ENCODE data around the gene MOAP1. TPM values are rescaled to one million over a fixed set of nuclear protein-coding genes. Genes with fewer than 3 reads are reported as not detected.

The MOAP1 gene
- total and polyA plus RNA-seq, 4 donors = 22.3 to 48.6 (median 31.2) TPM

- WGBS, 2 donors = 91 to 96% methylated on average over 1 of the region's 1 CpG
- H3K27ac ChIP-seq (ENCODE audit: low read depth in 1 of 2, low read length in 1 of 2) = no peak overlapping the region
- no peak for ATAC-seq (ENCODE audit: insufficient read depth, low FRiP score)
These were observed 10.8 kb upstream of the MOAP1 start for GRCh38 chr14:93195316-93195999.

DNA sequence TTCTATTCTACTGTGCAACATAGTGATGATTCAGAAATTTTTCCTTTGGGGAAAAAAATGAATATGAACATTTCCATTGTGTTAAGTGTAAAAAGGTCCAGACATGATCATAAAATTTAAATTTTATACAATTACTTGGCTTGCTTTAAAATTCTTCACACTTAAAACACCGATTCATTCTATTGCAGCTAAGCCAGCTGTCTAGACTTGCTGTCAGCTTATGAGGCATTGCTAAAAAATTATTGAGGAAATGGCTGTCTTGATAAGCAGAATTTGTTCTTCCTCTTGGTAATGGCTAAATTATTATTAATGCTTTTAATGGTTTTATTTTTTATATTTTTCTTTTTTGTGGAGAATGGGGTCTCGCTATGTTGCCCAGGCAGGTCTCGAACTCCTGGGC, 2.3 kb upstream of the MOAP1 start:
- Histone ChIP-seq H3K9me3 (ENCODE audit: control insufficient read depth in 4 of 4, insufficient read depth in 3 of 4, low read length in 3 of 4) (no peaks in the 10 kb centered on the region), H3K27ac (ENCODE audit: low read depth in 1 of 2, low read length in 1 of 2) (no peak overlapping the region), H3K36me3 (ENCODE audit: control insufficient read depth in 4 of 4, insufficient read depth in 4 of 4, low read length in 4 of 4) (peaks cover 3 to 17% (median 5%) of the 10 kb centered on the region in 4 donors), H3K4me1 (ENCODE audit: control insufficient read depth in 5 of 5, insufficient read depth in 5 of 5, low read length in 5 of 5) (peaks cover 3 to 17% (median 9%) of the 10 kb centered on the region in 5 donors), H3K9ac (ENCODE audit: insufficient read depth in 1 of 2, low read length in 2 of 2) (no peak overlapping the region), H3K27me3 (ENCODE audit: control insufficient read depth in 3 of 3, insufficient read depth in 3 of 3, low read length in 2 of 3) (no peaks in the 10 kb centered on the region), H3K4me3 (no peak overlapping the region)
- DNase-seq (no peak), ATAC-seq (ENCODE audit: insufficient read depth, low FRiP score) (no peak)
- no peak for TF ChIP-seq CTCF (IDR thresholded peaks at IDR 0.05; ENCODE audit: control extremely low read depth, extremely low read depth)
- WGBS, 2 donors = 94% methylated on average over 3 of the region's 3 CpGs

More at GRCh38 chr14:93195316-93195999, 10.8 kb upstream of the MOAP1 start:
- Histone ChIP-seq H3K9me3 (ENCODE audit: control insufficient read depth in 4 of 4, insufficient read depth in 3 of 4, low read length in 3 of 4) (no peaks in the 10 kb centered on the region), H3K4me1 (ENCODE audit: control insufficient read depth in 5 of 5, insufficient read depth in 5 of 5, low read length in 5 of 5) (no peaks in the 10 kb centered on the region), H3K4me3 (no peak overlapping the region), H3K27me3 (ENCODE audit: control insufficient read depth in 3 of 3, insufficient read depth in 3 of 3, low read length in 2 of 3) (no peaks in the 10 kb centered on the region), H3K9ac (ENCODE audit: insufficient read depth in 1 of 2, low read length in 2 of 2) (no peak overlapping the region), H3K36me3 (ENCODE audit: control insufficient read depth in 4 of 4, insufficient read depth in 4 of 4, low read length in 4 of 4) (peaks cover 0 to 5% (median 2%) of the 10 kb centered on the region in 4 donors)
- no peak for DNase-seq
- no peak for TF ChIP-seq CTCF (IDR thresholded peaks at IDR 0.05; ENCODE audit: control extremely low read depth, extremely low read depth)

DNA sequence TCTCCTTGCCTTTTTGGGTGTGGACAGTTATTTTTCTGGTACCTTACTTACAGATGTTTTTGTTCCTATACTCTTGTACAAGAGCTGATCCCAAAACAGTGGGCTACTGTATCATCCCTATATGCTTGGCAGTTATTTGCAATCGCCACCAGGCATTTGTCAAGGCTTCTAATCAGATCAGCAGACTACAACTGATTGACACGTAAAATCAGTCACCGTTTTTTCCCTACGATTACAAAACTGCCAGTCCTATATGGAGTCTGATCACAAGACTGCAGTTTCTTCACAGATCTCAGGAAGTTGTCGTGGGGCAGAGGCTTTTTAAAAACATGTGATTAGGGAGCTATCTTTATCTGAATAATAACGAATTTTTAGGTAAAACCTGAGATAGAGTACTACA, 1.8 kb upstream of the MOAP1 start:
- peaks cover 4 to 14% (median 6%) of the 10 kb centered on the region in 4 donors for H3K36me3 ChIP-seq (ENCODE audit: control insufficient read depth in 4 of 4, insufficient read depth in 4 of 4, low read length in 4 of 4)
- H3K27ac ChIP-seq (ENCODE audit: low read depth in 1 of 2, low read length in 1 of 2) = peak overlapping the region; percentile 37 to 47
- DNase-seq (no peak), ATAC-seq (ENCODE audit: insufficient read depth, low FRiP score) (no peak)
- H3K4me1 ChIP-seq (ENCODE audit: control insufficient read depth in 5 of 5, insufficient read depth in 5 of 5, low read length in 5 of 5) = peaks cover 3 to 17% (median 9%) of the 10 kb centered on the region in 5 donors
- H3K9me3 ChIP-seq (ENCODE audit: control insufficient read depth in 4 of 4, insufficient read depth in 3 of 4, low read length in 3 of 4) = no peaks in the 10 kb centered on the region
- no peaks in the 10 kb centered on the region for H3K27me3 ChIP-seq (ENCODE audit: control insufficient read depth in 3 of 3, insufficient read depth in 3 of 3, low read length in 2 of 3)
- peak overlapping the region in 1 of 2 donors; percentile 1 for H3K9ac ChIP-seq (ENCODE audit: insufficient read depth in 1 of 2, low read length in 2 of 2)
- WGBS, 2 donors = 40 to 73% methylated on average over 6 of the region's 6 CpGs
- H3K4me3 ChIP-seq = no peak overlapping the region
- TF ChIP-seq CTCF (IDR thresholded peaks at IDR 0.05; ENCODE audit: control extremely low read depth, extremely low read depth) = no peak

All from lung (tissue), 12 donors.